SK-N-DZ (cell line): ENCODE measurements around the gene PIK3CD.
"Not testable (repeated sequence)": the region's sequence is repeated elsewhere in the genome, so short reads cannot be mapped to it uniquely, and the experiment has no call there.

ENCODE experiments used
- DNase-seq: peaks from one replicate; pipeline ENCODE4 v3.0.0-alpha.2; 2015; ENCODE audit warnings: low spot score

The PIK3CD gene

GRCh38 chr1:9732123-9732971, 80.8 kb downstream of the PIK3CD start:
- no peak for DNase-seq

GRCh38 chr1:9733160-9733789, 81.7 kb downstream of the PIK3CD start:
- no peak for DNase-seq

- DNase-seq, result no peak
Measured at GRCh38 chr1:9735800-9736199, 84.3 kb downstream of the PIK3CD start.

GRCh38 chr1:9736241-9736640, 84.7 kb downstream of the PIK3CD start:
- DNase-seq, result no peak

GRCh38 chr1:9737057-9737456, 85.5 kb downstream of the PIK3CD start:
- DNase-seq, result no peak

- no peak for DNase-seq
Measured at GRCh38 chr1:9737671-9738070, 86.1 kb downstream of the PIK3CD start.

GRCh38 chr1:9744106-9744799, 92.7 kb downstream of the PIK3CD start:
- no peak for DNase-seq

- DNase-seq, result no peak
Measured at GRCh38 chr1:9746211-9746610, 94.7 kb downstream of the PIK3CD start.

GRCh38 chr1:9746651-9747050, 95.1 kb downstream of the PIK3CD start:
- no peak for DNase-seq

- DNase-seq, result not testable (repeated sequence)
Measured at GRCh38 chr1:9748391-9748790, 96.9 kb downstream of the PIK3CD start.

- DNase-seq, result no peak
Measured at GRCh38 chr1:9749361-9749760, 97.8 kb downstream of the PIK3CD start.

GRCh38 chr1:9751971-9752370, 100.4 kb downstream of the PIK3CD start:
- no peak for DNase-seq

- DNase-seq, result no peak
Measured at GRCh38 chr1:9753121-9753531, 101.6 kb downstream of the PIK3CD start.

- no peak for DNase-seq
Measured at GRCh38 chr1:9755441-9755995, 104.0 kb downstream of the PIK3CD start.

- no peak for DNase-seq
Measured at GRCh38 chr1:9758559-9759121, 107.1 kb downstream of the PIK3CD start.

- no peak for DNase-seq
Measured at GRCh38 chr1:9759939-9760338, 108.4 kb downstream of the PIK3CD start.

- DNase-seq, result no peak
Measured at GRCh38 chr1:9760824-9761223, 109.3 kb downstream of the PIK3CD start.

GRCh38 chr1:9761855-9762254, 110.3 kb downstream of the PIK3CD start:
- no peak for DNase-seq

GRCh38 chr1:9762446-9762845, 110.9 kb downstream of the PIK3CD start:
- DNase-seq, result not testable (repeated sequence)

- no peak for DNase-seq
Measured at GRCh38 chr1:9763914-9764313, 112.4 kb downstream of the PIK3CD start.

- no peak for DNase-seq
Measured at GRCh38 chr1:9764550-9764949, 113.0 kb downstream of the PIK3CD start.
